Measurements from ENCODE around the gene MT1E.
A peak's percentile ranks its signal among the peaks of the same experiment; 100 is the strongest.

MT1E gene

GRCh38 chr16:56651586-56651985 lies 26.0 kb downstream of the MT1E start, which contains the start of gene MT1B:
MT1B (plus strand) TSS chr16:56651886; CDS start chr16:56651954, 68 bp downstream.
- no peak for DNase-seq (ENCODE audit: low read depth)
- TF ChIP-seq CTCF (IDR thresholded peaks at IDR 0.05; ENCODE audit: control insufficient read depth, insufficient read depth, low read depth, low read length, missing control alignments) = no peak
- H3K4me3 ChIP-seq (ENCODE audit: control insufficient read depth, low read depth, low read length) = no peak within 1 kb of the TSS

- H3K4me3 ChIP-seq (ENCODE audit: control insufficient read depth, low read depth, low read length) = no peak overlapping the region
- DNase-seq (ENCODE audit: low read depth) = no peak
- TF ChIP-seq CTCF (IDR thresholded peaks at IDR 0.05; ENCODE audit: control insufficient read depth, insufficient read depth, low read depth, low read length, missing control alignments) = no peak
These were observed 27.0 kb downstream of the MT1E start for GRCh38 chr16:56652600-56652999.

- no peak for DNase-seq (ENCODE audit: low read depth)
- TF ChIP-seq CTCF (IDR thresholded peaks at IDR 0.05; ENCODE audit: control insufficient read depth, insufficient read depth, low read depth, low read length, missing control alignments) = no peak
- H3K4me3 ChIP-seq (ENCODE audit: control insufficient read depth, low read depth, low read length) = no peak overlapping the region
These were observed 27.6 kb downstream of the MT1E start for GRCh38 chr16:56653218-56653617.

GRCh38 chr16:56657555-56658326 lies 32.2 kb downstream of the MT1E start, which contains the start of gene MT1F:
MT1F (plus strand) TSS chr16:56657959; CDS start chr16:56658059, 100 bp downstream.
- peak within 1 kb of the TSS; percentile 34 for H3K4me3 ChIP-seq (ENCODE audit: control insufficient read depth, low read depth, low read length)
- DNase-seq (ENCODE audit: low read depth) = no peak
- no peak for TF ChIP-seq CTCF (IDR thresholded peaks at IDR 0.05; ENCODE audit: control insufficient read depth, insufficient read depth, low read depth, low read length, missing control alignments)

- no peak for TF ChIP-seq CTCF (IDR thresholded peaks at IDR 0.05; ENCODE audit: control insufficient read depth, insufficient read depth, low read depth, low read length, missing control alignments)
- no peak for DNase-seq (ENCODE audit: low read depth)
- no peak overlapping the region for H3K4me3 ChIP-seq (ENCODE audit: control insufficient read depth, low read depth, low read length)
These were observed 32.8 kb downstream of the MT1E start for GRCh38 chr16:56658327-56658875.

GRCh38 chr16:56662357-56663354 lies 37.1 kb downstream of the MT1E start:
- no peak for TF ChIP-seq CTCF (IDR thresholded peaks at IDR 0.05; ENCODE audit: control insufficient read depth, insufficient read depth, low read depth, low read length, missing control alignments)
- no peak for DNase-seq (ENCODE audit: low read depth)
- peak overlapping the region; percentile 6; the same call in 1 of the 2 replicates for H3K4me3 ChIP-seq (ENCODE audit: control insufficient read depth, low read depth, low read length)

Measured in AG09309 (cell line).